GM19463 (cell line): ENCODE measurements around the gene FARP2.
"Not testable (repeated sequence)": the region's sequence is repeated elsewhere in the genome, so short reads cannot be mapped to it uniquely, and the experiment has no call there.

Experiments
- ATAC-seq: cut with Tn5 transposase; IDR thresholded peaks from one replicate; pipeline ENCODE4 v1.9.1; 2021; ENCODE audit warnings: mild to moderate bottlenecking, moderate library complexity; ENCODE audit not compliant: unreplicated experiment

Gene FARP2

DNA sequence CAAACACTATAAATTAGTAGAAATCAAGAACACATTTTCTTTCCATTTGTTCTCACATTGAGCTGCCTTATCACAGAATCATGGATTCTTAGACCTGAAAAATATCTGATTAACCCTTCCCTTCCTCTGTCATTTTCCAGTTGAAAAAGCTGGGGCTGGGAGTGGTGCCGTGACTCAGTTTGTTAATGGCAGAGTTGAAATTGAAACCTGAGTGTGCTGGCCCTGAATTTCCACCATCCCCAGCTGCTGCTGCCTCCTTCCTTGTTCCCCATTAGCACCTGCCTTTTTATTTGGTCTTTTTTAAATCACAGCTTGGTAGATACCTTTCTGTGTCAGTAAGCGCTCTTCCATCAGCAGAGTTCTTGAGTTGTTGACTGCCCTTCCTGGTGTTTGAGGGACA is 10.6 kb downstream of the FARP2 start:
- ATAC-seq, result no peak

DNA sequence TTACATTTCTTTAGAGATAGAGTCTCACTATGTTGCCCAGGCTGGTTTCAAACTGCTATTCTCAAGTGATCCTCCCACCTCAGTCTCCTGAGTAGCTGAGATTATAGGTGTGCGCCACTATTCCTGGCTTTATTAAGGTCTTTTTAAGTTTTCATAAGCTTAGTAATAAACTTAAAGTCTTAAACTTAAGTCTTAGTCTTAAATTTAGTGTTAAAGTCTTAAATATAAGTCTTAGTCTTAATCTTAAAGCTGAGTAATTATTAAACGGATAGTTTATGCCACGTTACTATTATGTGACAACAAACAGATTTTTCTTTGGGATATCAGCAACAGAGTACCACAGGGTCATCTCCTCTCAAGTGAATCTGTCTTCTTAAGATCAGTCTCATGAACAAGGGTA is 12.6 kb downstream of the FARP2 start:
- no peak for ATAC-seq

DNA sequence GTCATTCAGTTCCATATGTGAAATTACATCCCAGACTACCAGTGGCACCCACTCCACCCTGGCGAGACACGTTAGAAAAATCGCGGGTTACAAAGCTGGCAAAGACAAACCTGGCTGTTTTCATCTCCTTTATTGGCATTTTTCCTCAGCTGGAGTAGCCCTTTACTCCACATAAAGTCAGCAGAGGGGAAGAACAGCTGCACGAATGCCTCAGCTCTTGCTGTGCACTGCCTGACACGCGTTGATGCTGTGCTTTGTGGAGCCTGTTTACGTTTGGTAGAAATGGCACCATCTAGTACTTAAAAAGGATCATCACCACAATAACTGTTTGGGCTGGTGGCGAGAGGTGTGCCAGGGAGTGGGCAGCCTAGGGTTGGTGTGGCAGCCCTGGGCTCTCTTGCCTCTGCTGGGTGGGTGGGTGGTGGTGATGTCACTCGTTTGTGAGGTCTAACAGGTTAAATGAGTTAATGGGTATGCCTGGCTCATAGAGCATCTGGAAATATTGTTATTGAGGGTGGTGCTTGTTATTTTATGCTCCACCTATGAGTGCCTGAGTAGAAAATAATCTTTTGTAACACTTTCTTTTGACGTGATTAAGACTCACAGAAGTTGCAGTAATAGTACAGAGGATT is 16.4 kb downstream of the FARP2 start:
- no peak for ATAC-seq

DNA sequence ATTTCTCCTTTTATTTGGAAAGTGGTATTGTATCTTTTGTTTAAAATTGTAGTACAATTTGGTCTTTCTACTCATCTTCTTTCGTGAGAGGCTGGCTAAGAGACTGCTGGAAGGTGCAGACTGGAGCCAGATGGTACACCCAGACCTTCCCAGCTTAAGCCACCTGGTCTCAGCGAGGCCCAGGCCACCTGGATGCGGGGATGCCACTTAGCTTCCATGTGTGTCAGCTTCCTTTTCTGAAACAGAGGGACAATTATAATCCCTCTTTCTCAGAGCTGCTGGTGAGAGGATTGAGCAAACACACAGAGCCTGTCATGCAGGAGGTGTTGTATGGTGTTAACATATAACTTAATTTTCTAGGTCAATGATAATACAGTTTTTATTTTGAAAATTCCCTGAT is 17.4 kb downstream of the FARP2 start:
- ATAC-seq, result no peak

DNA sequence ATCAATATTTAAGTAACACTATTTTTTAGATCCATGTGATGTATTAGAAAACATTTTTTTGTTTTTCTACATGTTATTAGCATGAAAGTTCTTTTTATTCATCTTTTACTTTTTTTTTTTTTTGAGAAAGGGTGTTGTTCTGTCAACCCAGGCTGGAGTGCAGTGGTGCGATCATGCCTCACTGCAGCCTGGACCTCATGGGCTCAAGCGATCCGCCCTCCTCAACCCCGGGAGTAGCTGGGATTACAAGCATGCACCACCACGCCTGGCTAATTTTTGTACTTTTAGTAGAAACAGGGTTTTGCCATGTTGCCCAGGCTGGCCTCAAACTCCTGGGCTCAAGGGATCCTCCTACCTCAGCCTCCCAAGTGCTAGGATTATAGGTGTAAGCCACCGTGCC is 17.8 kb downstream of the FARP2 start:
- ATAC-seq, result not testable (repeated sequence)

DNA sequence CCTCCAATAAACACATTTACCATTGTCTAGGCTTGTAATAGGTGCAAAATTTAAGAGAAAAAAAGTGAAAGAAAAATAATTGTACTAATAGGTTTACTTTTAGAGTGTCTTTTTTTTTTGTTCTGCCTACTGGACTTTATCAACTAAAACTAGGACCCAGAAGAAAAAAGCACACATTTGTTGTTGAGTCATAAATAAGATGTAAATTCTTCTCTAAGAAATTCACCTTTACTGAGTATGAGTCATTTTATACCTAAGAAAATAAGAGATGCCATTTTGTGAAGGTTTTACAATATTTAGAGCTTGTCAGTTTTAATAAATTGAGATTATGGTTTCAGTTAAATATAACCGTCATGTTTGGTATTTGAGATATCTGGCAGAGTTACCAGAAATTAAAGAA is 19.2 kb downstream of the FARP2 start:
- no peak for ATAC-seq

DNA sequence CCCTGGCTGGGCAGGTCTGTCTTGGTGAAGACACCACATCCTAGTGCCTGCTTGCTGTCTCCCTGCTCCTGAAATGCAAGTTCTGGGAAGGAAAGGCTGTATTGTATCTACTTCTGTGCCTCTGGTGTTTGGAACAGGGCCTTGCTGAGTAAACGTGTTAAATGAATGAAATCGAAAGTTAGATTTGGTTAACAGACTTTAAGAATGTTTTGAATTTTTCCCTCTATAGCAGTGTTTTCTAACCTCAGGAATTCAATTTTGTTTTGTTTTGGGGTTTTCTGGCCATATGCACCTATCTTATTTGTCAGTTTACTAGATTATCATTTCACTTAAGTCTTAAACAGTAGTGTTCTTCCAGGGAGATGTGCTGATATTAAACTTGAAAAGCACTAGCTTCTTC is 20.7 kb downstream of the FARP2 start:
- no peak for ATAC-seq

DNA sequence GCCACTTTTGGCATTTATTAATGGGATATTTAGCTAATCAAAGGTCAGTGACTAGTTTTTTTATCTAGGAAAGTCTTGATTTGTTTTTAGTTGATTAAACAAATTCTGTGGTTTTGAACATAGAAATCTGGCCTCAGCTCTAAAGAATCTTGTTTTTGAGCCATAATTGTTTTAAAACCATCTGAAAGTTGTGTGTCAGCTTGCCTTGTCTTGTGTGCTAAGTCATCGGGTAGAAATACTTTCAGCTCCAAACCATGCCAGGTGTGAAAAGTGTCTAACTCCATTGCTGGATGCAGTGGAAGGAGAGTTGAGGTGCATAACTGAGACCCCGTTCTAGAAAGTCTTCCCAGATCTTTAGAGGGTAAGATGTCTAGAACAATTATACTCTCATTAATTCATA is 22.7 kb downstream of the FARP2 start:
- ATAC-seq, result no peak

DNA sequence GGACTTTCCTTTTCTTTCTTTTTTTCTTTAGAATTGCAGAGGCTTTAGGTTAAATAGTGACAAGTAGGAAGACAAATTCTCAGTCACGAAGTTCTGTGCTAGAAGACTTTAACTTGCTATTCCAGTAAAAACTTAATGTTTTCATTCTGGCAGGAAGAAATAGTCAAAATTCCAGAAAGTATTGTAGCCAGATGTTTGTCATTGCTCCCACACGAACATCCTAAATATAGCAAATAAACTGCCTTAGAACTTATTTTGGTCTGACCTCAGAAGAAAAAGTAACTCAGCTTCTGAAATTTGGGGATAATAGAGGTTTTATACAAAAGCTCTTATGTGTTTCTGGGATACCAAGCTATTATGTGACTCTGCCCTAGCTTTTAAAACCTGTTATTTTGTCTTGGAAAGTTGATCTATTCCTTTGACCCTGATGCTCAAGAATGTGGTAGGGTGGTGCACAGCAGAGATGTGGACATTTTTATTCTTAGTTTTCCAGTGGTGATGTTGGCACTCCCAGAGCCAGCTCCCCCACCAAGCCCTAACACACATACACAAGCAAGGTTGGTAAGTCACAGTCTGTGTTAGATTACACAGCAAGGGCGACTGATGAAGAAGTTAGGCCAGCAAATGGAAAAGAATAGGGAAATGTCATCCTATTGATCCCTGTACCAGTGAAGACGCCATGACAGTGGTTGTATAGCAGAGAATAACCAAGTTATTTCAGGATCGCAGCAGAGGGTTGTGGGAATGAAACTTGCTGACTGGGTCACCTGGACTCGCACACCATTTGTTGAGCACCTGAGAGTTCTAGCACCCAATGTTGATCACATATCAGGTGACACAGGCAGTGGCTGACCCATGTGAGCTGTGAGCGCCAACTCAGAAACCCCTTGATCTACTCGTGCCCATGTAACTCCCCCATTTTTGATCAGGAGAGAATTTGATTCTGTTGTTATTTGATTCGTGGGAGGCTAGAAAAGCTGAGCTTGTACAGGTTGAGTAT is 23.7 kb downstream of the FARP2 start:
- ATAC-seq, result no peak

DNA sequence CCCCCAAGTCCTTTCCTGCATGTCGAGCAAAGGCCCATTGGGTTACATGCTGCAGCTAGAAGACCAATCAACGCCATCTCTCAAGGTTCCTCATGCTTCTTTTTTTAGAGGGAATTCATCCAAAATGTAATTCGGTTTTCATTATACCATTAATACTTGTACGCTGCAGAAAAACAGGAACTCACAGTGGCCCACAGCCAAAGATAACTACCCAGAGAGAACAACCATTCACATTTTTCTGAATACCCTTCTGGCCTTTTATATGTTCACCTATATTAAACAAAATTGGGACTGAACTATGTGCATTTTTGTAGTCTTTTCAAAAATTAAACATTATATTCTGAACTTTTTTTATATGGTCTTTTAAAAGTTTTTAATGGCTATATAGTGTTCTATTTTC is 25.8 kb downstream of the FARP2 start:
- ATAC-seq, result no peak

DNA sequence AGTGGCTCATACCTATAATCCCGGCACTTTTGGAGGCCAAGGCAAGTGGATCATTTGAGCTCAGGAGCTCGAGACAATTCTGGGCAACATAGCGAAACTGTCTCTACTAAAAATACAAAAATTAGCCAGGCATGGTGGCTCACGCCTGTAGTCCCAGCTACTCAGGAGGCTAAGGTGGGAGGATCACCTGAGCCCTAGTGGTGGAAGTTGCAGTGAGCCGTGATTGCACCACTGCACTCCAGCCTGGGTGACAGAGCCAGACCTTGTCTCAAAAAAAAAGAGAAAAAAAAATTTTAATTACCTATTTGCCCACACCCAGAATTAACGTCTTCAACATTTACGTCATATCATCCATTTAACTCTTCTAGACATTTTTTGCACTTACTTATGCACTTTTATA is 29.4 kb downstream of the FARP2 start:
- not testable (repeated sequence) for ATAC-seq

DNA sequence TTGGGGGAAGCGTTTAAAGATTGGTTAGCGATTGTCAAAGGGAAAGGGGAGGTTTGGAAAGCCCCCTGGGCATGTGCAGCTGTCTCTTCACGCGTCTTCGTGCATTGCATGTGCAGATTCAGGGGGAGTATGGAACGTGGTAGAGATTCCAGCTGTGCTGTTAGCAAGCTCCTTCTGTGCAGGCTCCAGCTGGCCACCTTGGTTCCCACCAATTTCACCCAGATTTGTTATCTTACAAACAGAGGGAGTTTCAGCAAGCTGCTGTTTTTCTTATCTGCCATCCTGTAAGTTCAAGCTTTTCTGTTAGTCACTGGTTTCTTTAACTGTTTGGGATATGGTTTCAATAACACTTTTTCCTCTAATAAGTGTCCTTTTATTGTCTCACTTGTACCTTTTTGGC is 30.4 kb downstream of the FARP2 start:
- ATAC-seq, result no peak

DNA sequence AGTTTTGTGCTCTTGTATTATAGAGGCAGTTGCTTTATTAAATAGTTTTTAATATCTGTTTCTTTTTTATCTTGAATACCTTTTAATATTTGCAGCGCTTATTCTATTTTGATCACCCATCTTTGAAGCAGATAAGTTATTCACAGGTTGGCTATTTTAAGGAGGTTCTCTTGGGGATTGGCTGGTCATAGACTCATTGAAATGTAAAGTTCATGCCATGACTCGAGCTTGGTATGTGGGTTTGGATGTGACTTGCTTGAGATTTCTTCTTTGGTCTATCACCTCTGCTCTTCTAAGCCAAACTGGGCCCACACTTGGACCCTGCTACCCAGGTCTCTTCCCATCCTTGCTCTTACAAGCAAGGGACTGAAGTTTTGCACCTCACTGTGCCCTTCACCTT is 33.6 kb downstream of the FARP2 start:
- ATAC-seq, result no peak

DNA sequence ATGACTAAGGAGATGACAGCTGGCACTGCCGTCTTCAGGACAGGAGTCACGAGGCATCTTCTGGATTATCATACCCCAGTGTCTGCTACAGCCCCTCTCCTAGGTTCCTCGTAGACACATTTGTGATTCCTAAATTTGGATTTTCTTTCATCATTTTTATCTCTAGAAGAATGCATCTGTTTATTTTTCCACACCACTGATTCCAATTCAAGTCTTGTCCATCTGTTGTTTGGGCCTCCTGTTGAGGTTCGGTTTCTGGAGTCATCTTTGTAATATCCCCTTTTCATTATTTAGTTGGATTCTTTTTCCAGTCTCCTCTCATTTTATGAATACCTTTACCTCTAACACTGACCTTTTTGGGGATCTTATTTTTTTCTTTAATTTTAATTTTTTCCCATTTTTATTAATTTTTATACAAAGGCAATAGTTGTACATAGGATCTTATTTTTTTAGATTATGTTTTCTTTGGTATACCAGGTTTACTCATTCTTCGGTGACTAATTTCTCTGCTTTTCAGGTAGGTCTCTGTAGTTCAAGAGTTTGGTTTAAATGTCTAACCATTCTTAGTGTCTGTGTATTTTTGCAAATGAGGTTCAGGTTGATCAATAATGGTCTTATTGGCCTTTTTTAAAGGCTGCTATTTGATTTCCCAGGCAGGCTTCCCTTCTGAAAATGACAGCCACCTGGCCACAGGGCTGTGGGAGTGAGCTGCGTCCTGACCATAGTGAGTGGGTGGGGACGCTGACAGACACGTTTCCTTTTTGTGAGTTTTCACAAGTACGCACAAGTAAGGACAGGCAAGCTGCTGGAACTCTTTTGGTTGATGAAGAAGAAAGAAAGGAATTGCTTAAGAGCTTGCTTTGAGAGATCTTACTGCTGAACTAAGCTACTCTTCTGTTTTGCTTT is 34.5 kb downstream of the FARP2 start:
- no peak for ATAC-seq

DNA sequence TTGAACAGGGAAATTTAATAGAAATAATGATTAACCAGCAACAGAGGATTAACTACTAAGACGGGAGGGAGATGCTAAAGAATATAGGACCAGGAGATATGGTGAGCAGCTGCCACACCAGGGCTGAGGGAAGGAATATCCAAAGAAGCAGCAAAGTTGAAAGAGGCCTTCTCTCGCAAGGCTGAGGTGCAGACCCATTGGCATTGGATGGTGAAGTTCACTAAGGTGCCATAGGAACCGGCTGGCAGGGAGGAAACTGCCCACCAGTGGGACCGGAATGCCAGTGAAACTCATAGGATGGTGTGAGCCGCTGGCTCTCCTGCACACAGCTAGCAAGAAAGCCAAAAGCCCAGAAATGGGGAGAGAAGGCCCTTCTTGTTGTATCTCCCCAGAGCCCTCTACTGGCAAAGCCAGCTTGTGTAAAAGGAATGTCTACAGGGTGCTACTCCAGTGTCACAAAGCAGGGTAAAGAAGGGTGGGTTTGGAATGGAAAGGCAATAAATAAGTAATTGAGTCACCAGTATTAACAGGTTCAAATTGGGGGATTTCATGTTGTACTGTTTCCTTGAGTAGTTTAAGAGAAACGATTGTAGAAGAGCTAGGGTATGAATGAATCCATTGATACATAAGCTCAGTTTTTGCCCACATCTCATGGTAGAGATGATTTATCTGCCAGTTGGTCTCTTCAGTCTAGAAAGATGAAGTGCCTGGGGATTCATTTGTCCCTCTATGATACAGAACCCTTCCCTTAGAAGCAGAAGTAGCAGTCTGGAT is 36.0 kb downstream of the FARP2 start:
- no peak for ATAC-seq

DNA sequence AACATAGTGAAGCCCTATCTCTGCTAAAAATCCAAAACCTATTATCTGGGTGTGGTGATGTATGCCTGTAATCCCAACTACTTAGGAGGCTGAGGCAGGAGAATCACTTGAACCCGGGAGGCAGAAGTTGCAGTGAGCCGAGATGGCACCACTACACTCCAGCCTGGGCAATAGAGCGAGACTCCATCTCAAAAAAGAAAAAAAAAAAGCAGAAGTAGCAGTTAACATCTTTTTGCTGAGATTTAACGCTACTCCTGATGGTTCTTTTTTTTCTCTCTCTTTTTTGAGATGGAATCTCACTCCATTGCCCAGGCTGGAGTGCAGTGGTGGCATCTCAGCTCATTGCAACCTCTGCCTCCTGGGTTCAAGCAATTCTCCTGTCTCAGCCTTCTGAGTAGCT is 36.7 kb downstream of the FARP2 start:
- not testable (repeated sequence) for ATAC-seq

DNA sequence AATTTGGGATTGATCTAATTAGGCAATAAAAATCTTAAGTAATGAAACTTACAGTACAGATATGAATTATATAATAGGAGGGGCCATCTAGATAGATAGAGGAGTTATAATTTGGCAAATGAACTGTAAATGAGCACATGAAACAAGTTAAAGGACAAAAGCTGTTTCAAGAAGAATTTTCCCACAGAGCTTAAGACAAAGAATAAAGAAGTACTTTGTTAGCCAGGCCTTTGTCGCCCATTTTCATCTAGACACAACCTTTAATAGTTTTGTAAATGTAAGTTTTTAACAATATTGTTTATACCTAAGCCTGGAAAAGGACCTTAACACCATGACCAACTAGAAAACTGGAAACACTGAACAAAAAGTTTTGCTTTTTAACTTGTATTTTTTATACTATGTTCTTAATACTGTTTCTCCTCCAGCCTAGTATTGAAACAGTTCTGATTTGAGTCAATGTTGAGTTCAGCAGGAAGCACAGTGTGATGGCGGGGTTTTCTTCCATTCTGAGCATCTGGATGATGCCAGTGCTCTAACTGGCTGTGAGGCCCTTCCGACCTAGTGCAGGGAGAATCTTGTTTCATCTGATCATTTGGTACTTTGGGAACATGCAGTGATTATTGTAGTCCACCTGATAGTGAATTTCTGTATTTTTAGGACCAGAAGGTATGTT is 37.6 kb downstream of the FARP2 start:
- ATAC-seq, result no peak

DNA sequence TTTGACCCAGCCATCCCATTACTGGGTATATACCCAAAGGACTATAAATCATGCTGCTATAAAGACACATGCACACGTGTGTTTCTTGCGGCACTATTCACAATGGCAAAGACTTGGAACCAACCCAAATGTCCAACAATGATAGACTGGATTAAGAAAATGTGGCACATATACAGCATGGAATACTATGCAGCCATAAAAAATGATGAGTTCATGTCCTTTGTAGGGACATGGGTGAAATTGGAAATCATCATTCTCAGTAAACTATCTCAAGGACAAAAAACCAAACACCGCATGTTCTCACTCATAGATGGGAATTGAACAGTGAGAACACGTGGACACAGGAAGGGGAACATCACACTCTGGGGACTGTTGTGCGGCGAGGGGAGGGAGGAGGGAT is 40.7 kb downstream of the FARP2 start:
- ATAC-seq, result not testable (repeated sequence)

DNA sequence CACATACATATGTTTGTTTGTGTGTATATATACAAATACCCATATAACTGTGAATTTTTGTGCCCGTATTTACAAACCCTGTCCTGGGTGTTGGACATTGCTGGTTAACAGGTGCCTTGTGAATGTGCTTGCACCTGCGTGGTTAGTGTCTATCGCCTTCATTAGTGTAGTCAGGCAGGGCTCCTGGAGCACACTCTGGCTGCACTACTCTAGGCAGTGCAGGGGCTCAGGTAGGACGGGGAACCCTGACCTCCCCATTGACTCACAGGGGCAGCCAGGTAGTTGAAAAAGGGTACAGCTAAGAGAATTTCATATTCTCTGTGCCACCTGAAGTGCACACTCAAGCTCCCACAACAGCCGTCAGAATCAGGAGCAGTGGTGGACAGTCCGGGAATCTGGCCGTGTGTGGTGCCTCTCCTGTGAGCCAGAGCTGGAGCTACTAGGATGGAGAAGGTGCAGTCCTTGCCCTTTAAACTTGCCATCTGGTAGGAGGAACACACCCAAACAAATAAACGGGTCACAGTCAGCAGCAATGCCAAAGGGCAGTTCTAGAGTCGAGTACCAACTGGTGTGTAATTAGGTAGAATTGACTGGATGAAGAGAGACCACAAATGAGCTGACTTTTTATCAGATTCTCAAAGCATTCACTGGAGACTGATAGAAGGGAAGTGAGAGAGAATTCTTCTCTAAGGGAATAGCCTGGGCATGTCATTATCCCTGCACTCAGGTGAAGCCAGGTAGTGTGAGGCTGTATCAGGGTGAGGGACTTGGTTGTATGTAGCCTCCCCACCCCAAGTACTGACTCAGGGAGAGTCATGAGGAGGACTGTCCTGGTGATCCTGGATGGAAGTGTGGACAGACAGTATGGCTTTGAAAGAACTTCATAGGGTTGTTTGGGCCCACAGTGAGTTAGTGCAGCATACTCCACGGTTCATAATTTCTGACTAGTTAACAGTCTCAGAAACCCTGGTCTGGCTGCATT is 44.1 kb downstream of the FARP2 start:
- ATAC-seq, result no peak
